ENCODE measurements around the gene MYRF.

Gene MYRF

DNA sequence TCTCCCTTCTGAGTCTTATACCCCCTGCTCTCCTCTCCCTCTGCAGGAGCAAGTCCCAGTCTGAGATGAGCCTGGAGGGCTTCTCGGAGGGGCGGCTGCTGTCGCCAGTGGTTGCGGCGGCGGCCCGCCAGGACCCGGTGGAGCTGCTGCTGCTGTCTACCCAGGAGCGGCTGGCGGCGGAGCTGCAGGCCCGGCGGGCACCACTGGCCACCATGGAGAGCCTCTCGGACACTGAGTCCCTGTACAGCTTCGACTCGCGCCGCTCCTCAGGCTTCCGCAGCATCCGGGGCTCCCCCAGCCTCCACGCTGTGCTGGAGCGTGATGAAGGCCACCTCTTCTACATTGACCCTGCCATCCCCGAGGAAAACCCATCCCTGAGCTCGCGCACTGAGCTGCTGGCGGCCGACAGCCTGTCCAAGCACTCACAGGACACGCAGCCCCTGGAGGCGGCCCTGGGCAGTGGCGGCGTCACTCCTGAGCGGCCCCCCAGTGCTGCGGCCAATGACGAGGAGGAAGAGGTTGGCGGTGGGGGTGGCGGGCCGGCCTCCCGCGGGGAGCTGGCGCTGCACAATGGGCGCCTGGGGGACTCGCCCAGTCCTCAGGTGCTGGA, 8.8 kb upstream of the MYRF start:
- no peak for DNase-seq

- DNase-seq = no peak
These were observed 8.3 kb upstream of the MYRF start for GRCh38 chr11:61744181-61744580.

DNA sequence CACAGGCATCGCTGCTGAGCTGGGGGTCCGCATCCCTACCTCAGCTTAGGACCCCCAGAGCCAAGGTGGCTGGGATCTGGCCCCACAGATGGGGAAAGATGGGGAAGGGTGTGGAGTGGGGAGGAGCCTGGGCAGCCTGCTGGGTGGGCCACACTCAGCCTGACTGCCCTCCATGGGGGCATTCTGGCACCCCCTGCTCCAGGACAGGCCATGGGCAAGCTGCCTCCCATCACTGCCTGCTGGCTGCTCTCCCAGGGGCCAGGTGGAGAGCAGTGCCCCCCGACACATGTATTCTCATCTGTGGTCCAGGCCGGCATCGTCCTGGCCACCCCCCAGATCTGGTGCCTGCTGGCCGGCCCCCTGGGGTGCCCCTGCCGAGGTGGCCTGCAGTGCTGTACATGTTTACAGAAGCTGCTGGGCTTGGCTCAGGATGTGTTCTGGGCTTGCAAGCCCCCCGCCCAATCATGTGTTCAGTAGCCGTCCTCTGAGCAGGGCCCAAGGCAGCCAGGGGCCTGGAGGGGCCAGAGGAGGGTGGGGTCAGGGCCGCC, 7.8 kb upstream of the MYRF start:
- no peak for DNase-seq

DNA sequence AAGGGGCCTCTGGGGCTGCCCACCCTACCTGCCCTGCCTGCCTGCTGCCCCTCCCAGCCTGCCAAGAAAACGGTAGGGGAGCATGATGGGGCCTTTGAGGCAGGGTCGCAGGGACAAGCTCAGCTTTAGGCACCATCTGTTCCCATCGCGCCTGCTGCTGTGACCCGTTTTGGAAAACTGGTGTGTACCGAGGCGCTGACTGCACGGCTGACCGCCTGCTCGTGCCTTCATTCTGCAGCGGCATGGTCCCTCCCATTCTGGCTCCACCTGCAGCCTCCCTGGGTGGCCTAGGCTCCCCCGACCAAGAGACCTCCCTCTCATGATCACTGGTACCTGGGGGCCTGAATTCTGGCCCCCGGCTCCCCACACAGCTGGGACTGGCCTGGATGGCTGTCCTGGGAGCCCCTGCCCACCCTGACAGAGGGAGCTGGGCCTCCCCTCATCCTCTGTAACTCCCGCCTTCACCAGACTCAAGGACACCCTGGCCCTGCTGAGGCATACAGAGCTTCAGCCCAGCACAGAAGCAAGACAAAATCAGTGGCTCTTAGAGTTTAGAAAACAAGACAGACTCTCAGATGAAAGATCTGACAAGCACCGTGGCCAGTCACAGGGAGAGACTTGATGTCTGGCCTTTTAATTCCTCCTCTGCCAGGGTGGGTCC, 6.5 kb upstream of the MYRF start:
- no peak for DNase-seq

- no peak for DNase-seq
These were observed 5.8 kb upstream of the MYRF start for GRCh38 chr11:61746442-61747191.

GRCh38 chr11:61747192-61747966, 5.1 kb upstream of the MYRF start:
- DNase-seq = peak; percentile 52

DNA sequence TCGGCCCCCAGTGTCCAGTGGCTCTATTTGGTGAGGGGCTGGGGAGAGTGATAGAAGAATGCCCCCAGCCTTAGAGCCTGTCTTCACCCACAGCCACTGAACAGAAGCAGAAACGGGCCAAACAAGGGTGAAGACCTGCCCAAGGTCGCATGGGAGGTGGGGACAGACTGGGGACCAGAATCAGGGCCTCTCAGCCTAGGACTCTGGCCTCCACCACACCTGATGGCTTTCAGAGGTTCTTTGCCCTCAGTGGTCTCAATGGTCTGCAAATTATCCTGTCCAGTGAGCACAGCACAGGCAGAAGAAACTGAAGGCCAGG, 4.5 kb upstream of the MYRF start:
- no peak for DNase-seq

DNA sequence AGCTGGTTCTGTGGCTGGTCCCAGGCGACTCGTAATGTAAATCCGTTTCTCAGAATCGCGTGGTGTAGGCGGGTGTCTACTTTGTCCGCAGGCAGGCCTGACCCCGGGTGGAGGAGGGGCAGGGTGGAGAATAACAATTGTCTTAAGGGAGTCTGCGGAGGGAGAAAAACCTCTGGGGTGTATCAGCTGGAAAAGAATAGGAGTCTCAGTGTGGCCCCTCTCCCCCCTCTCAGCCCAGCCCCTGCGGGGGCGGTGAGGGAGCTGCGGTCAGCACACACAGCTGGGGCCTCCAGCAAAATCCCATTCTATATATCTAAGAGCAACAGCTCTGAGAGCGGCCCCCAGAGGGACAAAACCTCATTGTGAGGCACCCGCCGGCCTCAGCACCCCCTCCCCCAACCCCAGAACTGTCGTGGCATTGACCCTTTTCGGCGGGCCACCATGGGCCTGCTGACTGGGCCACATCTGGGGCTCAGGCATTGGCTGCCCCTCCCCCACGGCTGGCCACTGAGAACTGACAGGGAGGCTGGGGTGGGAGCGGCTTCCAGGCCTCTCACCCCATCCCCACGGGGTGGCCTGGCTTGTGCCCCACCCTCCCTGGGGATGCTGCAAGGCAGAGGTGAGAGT, 2.7 kb upstream of the MYRF start:
- no peak for DNase-seq

GRCh38 chr11:61750631-61751273, 1.7 kb upstream of the MYRF start:
- no peak for DNase-seq

DNA sequence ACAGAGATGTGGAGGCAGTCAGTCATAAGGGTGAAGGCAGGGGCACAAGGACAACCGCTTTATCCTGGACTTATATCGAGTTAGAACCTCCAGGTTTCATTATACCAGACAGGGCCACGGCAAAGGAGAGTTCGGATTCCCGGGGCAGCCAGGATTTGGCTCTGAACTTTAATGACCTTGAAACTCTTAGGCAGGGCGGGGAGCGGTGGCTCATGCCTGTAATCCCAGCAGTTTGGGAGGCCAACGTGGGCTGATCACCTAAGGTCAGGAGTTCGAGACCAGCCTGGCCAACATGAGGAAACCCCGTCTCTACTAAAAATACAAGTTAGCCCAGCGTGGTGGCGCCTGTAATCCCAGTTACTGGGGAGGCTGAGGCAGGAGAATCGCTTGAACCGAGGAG, 1.1 kb upstream of the MYRF start:
- no peak for DNase-seq

GRCh38 chr11:61752925-61753521, 587 bp downstream of the MYRF start:
- DNase-seq = no peak

GRCh38 chr11:61753672-61754071, 1.2 kb downstream of the MYRF start:
- DNase-seq = no peak

DNA sequence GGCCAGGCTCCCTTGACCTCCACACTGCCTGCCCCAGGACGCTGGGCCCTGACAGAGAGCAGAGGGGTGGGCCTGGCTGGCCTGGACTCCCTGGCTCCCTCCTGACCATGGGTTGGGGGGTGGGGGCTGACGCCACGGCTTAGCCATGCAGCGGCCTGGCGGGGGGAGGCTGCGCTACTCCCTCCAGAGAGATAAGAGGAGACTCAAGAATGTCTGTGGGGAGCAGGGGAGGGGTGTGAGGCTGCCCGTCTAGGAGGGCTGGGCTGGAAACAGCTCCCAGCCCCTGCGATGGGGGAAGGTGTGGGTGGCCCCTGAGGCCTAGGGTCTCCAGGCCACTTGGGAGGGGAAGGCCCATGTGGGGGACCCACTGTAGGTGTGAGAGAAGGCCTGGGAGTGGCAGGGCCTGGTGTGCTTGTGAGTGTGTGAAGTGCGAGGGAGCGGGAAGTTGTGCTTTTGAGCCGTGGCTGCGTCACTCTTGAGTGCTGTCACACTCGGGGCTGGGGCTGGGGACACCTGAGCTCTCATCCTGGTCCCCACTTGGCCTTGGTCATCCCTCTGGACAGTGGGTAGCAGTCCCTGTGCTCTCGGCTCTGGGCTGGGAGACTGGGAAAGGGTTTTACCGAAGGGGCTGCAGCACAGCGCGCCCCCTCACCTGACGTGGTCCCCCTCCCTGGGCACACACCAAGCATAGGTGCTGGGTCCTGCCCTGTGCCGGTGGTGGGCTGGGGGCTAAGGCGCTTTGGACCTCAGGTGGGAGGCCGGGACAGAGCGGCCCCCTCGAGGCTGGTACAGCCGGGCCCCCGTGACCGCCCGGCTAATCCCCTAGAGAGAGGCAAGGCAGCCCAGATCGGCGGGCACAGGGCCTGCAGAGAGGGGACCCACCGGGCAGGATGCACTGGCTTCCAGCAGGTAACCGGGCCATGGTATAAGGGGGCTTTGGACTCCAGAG, 2.4 kb downstream of the MYRF start:
- DNase-seq = no peak

- no peak for DNase-seq
These were observed 3.7 kb downstream of the MYRF start for GRCh38 chr11:61756147-61756451.

DNA sequence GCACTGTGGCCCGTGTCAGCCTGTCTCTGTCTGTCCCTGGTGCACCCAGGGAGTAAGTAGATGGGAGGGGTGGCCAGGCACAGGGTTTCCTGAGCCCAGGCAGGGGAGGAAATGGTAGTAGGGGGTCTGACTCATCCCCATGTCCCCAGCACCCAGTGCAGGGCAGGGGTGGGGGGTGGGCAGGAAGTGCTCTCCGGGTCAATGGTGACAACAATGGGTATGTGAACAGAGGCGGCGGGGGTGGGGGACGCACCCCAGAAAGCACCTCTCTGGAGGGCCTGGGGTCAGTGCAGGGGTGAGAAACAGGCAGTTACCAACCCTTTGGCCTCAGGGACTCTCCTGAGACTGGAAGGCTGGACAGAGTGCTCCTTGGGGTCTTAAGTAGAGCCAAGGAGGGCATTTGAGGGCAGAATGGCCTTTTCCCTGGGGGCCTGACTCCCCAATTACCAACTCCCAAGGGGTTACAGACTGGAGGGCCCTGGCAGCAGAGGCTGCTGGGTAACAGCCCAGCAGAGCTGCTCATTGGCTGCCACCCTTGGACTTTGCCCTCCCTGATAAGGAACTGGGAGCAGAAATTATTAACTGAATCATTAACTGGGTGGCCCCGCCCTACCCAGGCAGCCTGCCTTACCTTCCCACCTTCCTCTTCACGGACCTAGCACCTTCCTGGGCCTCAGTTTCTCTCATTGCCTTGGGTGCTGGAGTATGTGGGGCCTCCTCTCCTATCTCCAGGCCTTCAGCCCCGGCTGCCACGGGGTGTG, 4.2 kb downstream of the MYRF start:
- DNase-seq = peak; percentile 50

DNA sequence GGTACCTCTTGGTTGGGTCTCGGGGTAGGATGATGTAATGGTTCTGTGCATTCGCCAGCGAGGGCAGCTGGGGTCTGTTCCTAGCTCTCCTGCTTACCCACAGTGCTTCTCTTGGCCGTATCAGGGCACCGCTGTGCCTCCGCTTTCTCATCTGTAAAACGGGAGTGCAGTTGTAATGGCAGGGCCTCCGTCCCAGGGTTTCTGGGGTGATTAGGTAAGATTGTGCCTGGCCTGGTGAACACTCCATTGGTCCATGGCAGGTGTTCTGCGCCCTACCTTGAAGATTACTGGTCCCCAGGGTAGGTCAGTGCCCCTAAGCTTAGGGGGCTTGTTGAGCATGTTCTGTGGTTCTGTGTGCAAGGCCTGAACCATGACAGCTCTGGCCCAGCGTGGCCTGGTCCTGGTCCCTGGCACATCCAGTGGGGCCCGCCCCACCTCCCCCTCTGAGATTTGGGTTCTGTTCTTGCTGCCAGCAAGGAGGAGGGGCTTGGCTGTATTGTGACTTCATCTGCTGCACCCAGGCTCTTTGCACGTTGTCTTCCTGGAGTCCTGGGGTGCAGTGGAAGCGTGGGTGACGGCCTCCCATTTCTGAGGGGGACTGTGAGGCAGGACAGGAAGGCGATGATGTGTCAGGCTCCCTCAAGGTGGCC, 4.9 kb downstream of the MYRF start:
- no peak for DNase-seq

GRCh38 chr11:61760946-61761345, 8.5 kb downstream of the MYRF start:
- no peak for DNase-seq

DNA sequence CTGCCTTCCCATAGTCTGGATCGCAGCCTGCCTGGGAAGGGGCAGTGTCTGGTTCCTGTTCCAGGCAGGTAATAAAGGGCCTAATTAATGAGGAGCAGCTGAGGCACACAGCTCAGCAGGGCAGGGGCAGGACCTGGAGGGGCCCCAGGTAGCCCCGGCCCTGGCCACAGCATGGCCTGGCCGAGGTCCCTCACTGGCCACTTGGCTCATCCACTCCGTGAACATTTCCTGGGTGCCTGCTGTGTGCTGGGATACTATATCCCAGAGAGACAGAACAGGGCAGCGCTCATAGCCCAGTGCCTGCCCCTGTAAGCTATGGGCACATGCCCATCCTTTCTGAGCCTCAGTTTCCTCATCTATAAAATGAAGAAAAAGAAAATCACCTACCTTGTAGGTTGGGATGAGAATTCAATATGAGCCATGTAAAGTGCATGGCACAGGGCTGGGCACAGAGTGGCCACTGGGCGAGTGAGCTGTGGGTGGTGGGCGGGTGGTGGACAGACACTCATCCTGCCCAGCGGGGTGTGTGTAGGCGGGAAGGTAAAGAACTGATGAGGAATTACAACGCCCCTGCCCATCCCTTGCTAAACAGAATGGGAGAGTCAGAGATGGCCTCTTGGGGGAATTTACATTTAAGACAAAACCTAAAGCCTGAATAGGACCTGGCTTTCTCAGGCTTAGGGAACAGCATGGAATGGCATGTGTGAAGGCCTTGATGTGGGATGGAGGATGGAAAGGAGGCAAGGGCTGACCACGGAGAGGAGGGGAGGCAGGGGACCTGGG, 9.2 kb downstream of the MYRF start:
- no peak for DNase-seq

GRCh38 chr11:61762223-61762615, 9.8 kb downstream of the MYRF start:
- DNase-seq = no peak
